Stimulated activated CD4-positive, alpha-beta T cell treated with anti-CD3 and anti-CD28 coated beads, Interleukin-15, amount 100 ng/mL, for 24 hours (primary cell): Measurements from ENCODE around the gene MAP2.
A peak's percentile ranks its signal among the peaks of the same experiment; 100 is the strongest.
"Not testable (repeated sequence)": the region's sequence is repeated elsewhere in the genome, so short reads cannot be mapped to it uniquely, and the experiment has no call there.

Experiments used
- DNase-seq: peaks from one replicate; pipeline ENCODE4 v3.0.0-alpha.2; 2020

MAP2 gene

GRCh38 chr2:209598227-209598626 lies 174.4 kb downstream of the MAP2 start:
- not testable (repeated sequence) for DNase-seq

GRCh38 chr2:209600341-209601171 lies 176.7 kb downstream of the MAP2 start:
- DNase-seq, result no peak

GRCh38 chr2:209601497-209601896 lies 177.7 kb downstream of the MAP2 start:
- no peak for DNase-seq

GRCh38 chr2:209602259-209602658 lies 178.4 kb downstream of the MAP2 start:
- no peak for DNase-seq

- DNase-seq, result no peak
Measured at GRCh38 chr2:209609531-209609930, 185.7 kb downstream of the MAP2 start.

- no peak for DNase-seq
Measured at GRCh38 chr2:209610631-209611030, 186.8 kb downstream of the MAP2 start.

- no peak for DNase-seq
Measured at GRCh38 chr2:209613649-209614305, 189.9 kb downstream of the MAP2 start.

GRCh38 chr2:209614690-209615369 lies 191.0 kb downstream of the MAP2 start:
- DNase-seq, result no peak

GRCh38 chr2:209619782-209620181 lies 195.9 kb downstream of the MAP2 start:
- DNase-seq, result no peak

GRCh38 chr2:209624192-209624938 lies 200.5 kb downstream of the MAP2 start:
- DNase-seq, result no peak

GRCh38 chr2:209629597-209629996 lies 205.8 kb downstream of the MAP2 start:
- DNase-seq, result no peak

- no peak for DNase-seq
Measured at GRCh38 chr2:209633911-209634310, 210.1 kb downstream of the MAP2 start.

- DNase-seq, result no peak
Measured at GRCh38 chr2:209636076-209636475, 212.2 kb downstream of the MAP2 start.

GRCh38 chr2:209637293-209637692 lies 213.4 kb downstream of the MAP2 start:
- DNase-seq, result no peak

GRCh38 chr2:209638346-209638745 lies 214.5 kb downstream of the MAP2 start:
- DNase-seq, result peak; percentile 6

GRCh38 chr2:209640358-209640757 lies 216.5 kb downstream of the MAP2 start:
- DNase-seq, result no peak

GRCh38 chr2:209642146-209642820 lies 218.4 kb downstream of the MAP2 start:
- no peak for DNase-seq

- no peak for DNase-seq
Measured at GRCh38 chr2:209644842-209645241, 221.0 kb downstream of the MAP2 start.

- no peak for DNase-seq
Measured at GRCh38 chr2:209648714-209649113, 224.9 kb downstream of the MAP2 start.

GRCh38 chr2:209653134-209653533 lies 229.3 kb downstream of the MAP2 start:
- DNase-seq, result no peak

GRCh38 chr2:209661286-209661894 lies 237.5 kb downstream of the MAP2 start:
- no peak for DNase-seq

GRCh38 chr2:209662021-209662420 lies 238.2 kb downstream of the MAP2 start:
- DNase-seq, result no peak
